HepG2 (cell line): ENCODE measurements around the gene SPNS3. TPM values are rescaled to one million over a fixed set of nuclear protein-coding genes. Genes with fewer than 3 reads are reported as not detected.
A peak's percentile ranks its signal among the peaks of the same experiment; 100 is the strongest.

Source experiments
- ATAC-seq: fragments of 200-7000 bp; cut with Tn5 transposase; 3 replicates; pipeline ENCODE4 v1.9.1; 2020; ENCODE audit warnings: mild to moderate bottlenecking, moderate library complexity
- BruUV-seq: library from RNA; stranded (reverse); fragments of 400-500 nt; replicated peaks from 2 replicates; lab custom pipeline; 2021; lab: Mats Ljungman, UMichigan
- CTCF ChIA-PET: fragments of 300-600 bp; formaldehyde crosslinking; extraction: SDS; loops from one replicate; lab custom pipeline; 2021; ENCODE audit warnings: low total read pairs, inconsistent platforms, low intra/inter-chr PET ratio; lab: Yijun Ruan, JAX
- POLR2A ChIA-PET: fragments of 350-600 bp; sonication (Branson Sonifier 250); formaldehyde crosslinking; loops from one replicate; lab custom pipeline; 2020; ENCODE audit warnings: antibody characterized with exemption, inconsistent platforms; lab: Yijun Ruan, JAX
- DNase-seq: peaks from one replicate; pipeline ENCODE4 v3.0.0-alpha.2; 2015; ENCODE audit warnings: low spot score
- FAIRE-seq: peaks from 3 replicates; lab custom pipeline; 2011; peaks lifted over from hg19 to GRCh38; lab: Jason Lieb, UNC
- H2AFZ ChIP-seq: one replicate; pipeline ENCODE4 v1.6.1; 2011; ENCODE audit warnings: low read length, inconsistent platforms
- H3K27ac ChIP-seq: fragments of 300-600 bp; 3 replicates; pipeline ENCODE4 v1.8.0; 2011; ENCODE audit warnings: mixed run types, mild to moderate bottlenecking, mixed read lengths, low read length, inconsistent platforms; ENCODE audit not compliant: insufficient read depth; ENCODE audit errors: extremely low read length
- H3K27me3 ChIP-seq, 2 experiments: fragments of 200-600 bp in 1 of 2; 2 replicates in 1 of 2; 3 replicates in 1 of 2; pipeline versions ENCODE4 v1.6.0 to v1.8.0; 2011; ENCODE audit warnings: low read length in 2 of 2, mild to moderate bottlenecking in 2 of 2, moderate library complexity in 2 of 2, inconsistent platforms in 1 of 2; ENCODE audit not compliant: insufficient read depth in 2 of 2, control insufficient read depth in 1 of 2
- H3K36me3 ChIP-seq, 2 experiments: fragments of 200-600 bp in 1 of 2; replicated peaks in 1 of 2; 2 replicates in 1 of 2; 3 replicates in 1 of 2; pipeline versions ENCODE4 v1.5.1 to v1.8.0; 2011; ENCODE audit warnings: low read length in 2 of 2, inconsistent platforms in 1 of 2; ENCODE audit not compliant: insufficient read depth in 2 of 2, control insufficient read depth in 1 of 2
- H3K4me1 ChIP-seq: 2 replicates; pipeline ENCODE4 v1.5.1; 2012; ENCODE audit warnings: low read length, inconsistent platforms; ENCODE audit not compliant: insufficient read depth
- H3K4me2 ChIP-seq: 2 replicates; pipeline ENCODE4 v1.6.0; 2011; ENCODE audit warnings: low read depth, low read length, inconsistent platforms
- H3K4me3 ChIP-seq, 3 experiments: fragments of 200-600 bp in 1 of 3; sonication (generic), shearing (Covaris generic) in 1 of 3; replicated peaks in 1 of 3; 2 replicates each; pipeline ENCODE4 v1.5.1; 2011 to 2016; ENCODE audit warnings: low read length in 3 of 3, inconsistent platforms in 2 of 3, low read depth in 2 of 3, mild to moderate bottlenecking in 2 of 3, control low read depth in 1 of 3, mixed read lengths in 1 of 3; ENCODE audit not compliant: insufficient read depth in 1 of 3
- H3K79me2 ChIP-seq: one replicate; pipeline ENCODE4 v1.6.1; 2011; ENCODE audit warnings: low read length, inconsistent platforms; ENCODE audit not compliant: insufficient read depth
- H3K9ac ChIP-seq: 2 replicates; pipeline ENCODE4 v1.6.0; 2011; ENCODE audit warnings: mild to moderate bottlenecking, low read depth, low read length, inconsistent platforms; ENCODE audit not compliant: insufficient read depth
- H3K9me3 ChIP-seq: 2 replicates; pipeline ENCODE4 v1.5.1; 2012; ENCODE audit warnings: mild to moderate bottlenecking, low read length
- H4K20me1 ChIP-seq: 2 replicates; pipeline ENCODE4 v1.6.0; 2011; ENCODE audit warnings: inconsistent platforms, mild to moderate bottlenecking, low read length, moderate library complexity; ENCODE audit not compliant: insufficient read depth
- AGO2 ChIP-seq: fragments of 200-400 bp; formaldehyde crosslinking; optimal IDR thresholded peaks from 2 replicates; pipeline ENCODE3; 2017; ENCODE audit warnings: mild to moderate bottlenecking, low read depth, low read length, moderate library complexity
- CTCF ChIP-seq: sonication (generic); formaldehyde crosslinking; IDR thresholded peaks from 2 replicates; pipeline ENCODE4 v1.5.0; 2020; ENCODE audit warnings: mild to moderate bottlenecking, missing genetic modification reagents, moderate library complexity
- HES4 ChIP-seq: sonication (generic); formaldehyde crosslinking; IDR thresholded peaks from 2 replicates; pipeline ENCODE4 v1.9.0; 2021; ENCODE audit warnings: mild to moderate bottlenecking, missing genetic modification reagents, borderline replicate concordance
- KAT2B ChIP-seq: fragments of 150-350 bp; IDR thresholded peaks from 2 replicates; pipeline ENCODE4 v1.6.1; 2014; ENCODE audit warnings: low read depth, low read length, borderline replicate concordance
- KDM1A ChIP-seq: IDR thresholded peaks from 2 replicates; pipeline ENCODE4 v1.6.1; 2016; ENCODE audit warnings: missing compliant biosample characterization
- MZF1 ChIP-seq: sonication (generic); formaldehyde crosslinking; IDR thresholded peaks from 2 replicates; pipeline ENCODE4 v1.8.1; 2023; ENCODE audit warnings: mild to moderate bottlenecking, missing genetic modification reagents, borderline replicate concordance
- TFDP1 ChIP-seq: IDR thresholded peaks from 2 replicates; pipeline ENCODE4 v1.6.1; 2016; ENCODE audit warnings: missing compliant biosample characterization, missing genetic modification reagents, borderline replicate concordance
- ZNF205 ChIP-seq: IDR thresholded peaks from 2 replicates; pipeline ENCODE4 v1.6.1; 2018; ENCODE audit warnings: missing biosample characterization, missing genetic modification reagents
- ZNF512 ChIP-seq: sonication (generic); formaldehyde crosslinking; IDR thresholded peaks from 2 replicates; pipeline ENCODE4 v1.4.0; 2020; ENCODE audit warnings: mild to moderate bottlenecking, missing genetic modification reagents
- ZNF550 ChIP-seq: sonication (generic); formaldehyde crosslinking; IDR thresholded peaks from 2 replicates; pipeline ENCODE4 v1.4.0; 2020; ENCODE audit warnings: mild to moderate bottlenecking, missing genetic modification reagents, borderline replicate concordance
- ZNF607 ChIP-seq: sonication (generic); formaldehyde crosslinking; IDR thresholded peaks from 2 replicates; pipeline ENCODE4 v1.5.1; 2020; ENCODE audit warnings: missing genetic modification reagents, mild to moderate bottlenecking, borderline replicate concordance
- WGBS: methylation state at CpG from one replicate; pipeline ENCODE4 v1.1.6; 2017; ENCODE audit warnings: low lambda C conversion rate; 5-methylcytosine and 5-hydroxymethylcytosine counted together
- in situ Hi-C: cut with HindIII; loops from 2 replicates; pipeline ENCODE4 v1.10.0; 2017; ENCODE audit warnings: low pct_unique_long_range_greater_than_20kb; ENCODE audit not compliant: extremely low pct_ligation_motif_present
- intact Hi-C: fragments of 100-400 bp; cut with micrococcal nuclease; formaldehyde crosslinking; loops from one replicate; pipeline ENCODE4 v1.10.0; 2022; ENCODE audit not compliant: unreplicated experiment
- polyA plus RNA-seq, 8 experiments: library from polyadenylated mRNA; depleted of rRNA in 3 of 8; stranded (reverse) in 7 of 8; unstranded in 1 of 8; fragments of >200 nt; fragmentation: Illumina TruSeq in 4 of 8; extraction: Trizol in 4 of 8; gene quantifications; 2 replicates each; pipeline versions ENCODE4 v1.2.1 to v1.2.3, GENCODE V29; 2011 to 2016; ENCODE audit warnings: low read depth in 4 of 8, missing spikeins in 1 of 8, mixed read lengths in 1 of 8; ENCODE audit not compliant: insufficient read depth in 1 of 8
- total RNA-seq, 5 experiments: library from RNA; depleted of rRNA; stranded (reverse); fragments of >200 nt; fragmentation: Illumina TruSeq; extraction: Trizol; gene quantifications; 2 replicates each; pipeline ENCODE4 v1.2.3, GENCODE V29; 2016; ENCODE audit warnings: low read depth in 1 of 5

SPNS3 gene
- total and polyA plus RNA-seq, 2 of the 13 experiments (the other 11 are each of a cell fraction or from before 2014, with no cell fraction given), result not detected

GRCh38 chr17:4411201-4411600 lies 22.5 kb upstream of the SPNS3 start:
- H3K4me2 ChIP-seq, result no peak overlapping the region
- TF ChIP-seq MZF1 (CRISPR knock-in tag) (no peak), KAT2B (no peak), HES4 (CRISPR knock-in tag) (no peak)
- no peak for ATAC-seq
- no peaks in the 10 kb centered on the region for H4K20me1 ChIP-seq
- no peak overlapping the region for H3K9ac ChIP-seq
- in situ Hi-C loops (loop anchor here (10.0 kb wide), 1 partner anchor 206 kb away; no protein-coding TSS in a partner anchor), intact Hi-C loops (no loop called here)
- FAIRE-seq, result no peak
- CTCF ChIA-PET, result interaction anchor here (2.9 kb wide), 1 partner anchor 196 kb away, joined by 19 read pairs; no protein-coding TSS in a partner anchor
- H3K27ac ChIP-seq, result no peak overlapping the region
- no peak overlapping the region for H2AFZ ChIP-seq
- POLR2A ChIA-PET, result no interaction called here
- H3K9me3 ChIP-seq, result no peaks in the 10 kb centered on the region
- no TSS peak for BruUV-seq
- no peak for DNase-seq
- no peak overlapping the region for H3K4me3 ChIP-seq
- WGBS, result 7% methylated on average over 3 of the region's 3 CpGs
- no peaks in the 10 kb centered on the region for H3K36me3 ChIP-seq
- H3K79me2 ChIP-seq, result no peaks in the 10 kb centered on the region
- H3K4me1 ChIP-seq, result peaks cover 12% of the 10 kb centered on the region
- H3K27me3 ChIP-seq, result peaks cover 0 to 1% of the 10 kb centered on the region in 2 experiments; a peak in 1 of 5 replicates

- peak overlapping the region; percentile 75 for H3K4me2 ChIP-seq
- no peaks in the 10 kb centered on the region for H4K20me1 ChIP-seq
- FAIRE-seq, result peak; percentile 72
- no peaks in the 10 kb centered on the region for H3K79me2 ChIP-seq
- H3K27me3 ChIP-seq, result peaks cover 0 to 4% of the 10 kb centered on the region in 2 experiments; a peak in 1 of 5 replicates
- intact Hi-C loops, result loop anchor here (1.0 kb wide), 1 partner anchor 198 kb away; no protein-coding TSS in a partner anchor
- ChIA-PET CTCF (interaction anchor here (1.1 to 2.9 kb wide), 3 partner anchors 155 to 212 kb away, joined by 3 to 21 read pairs (median 19); no protein-coding TSS in a partner anchor), POLR2A (no interaction called here)
- no peak overlapping the region for H3K9ac ChIP-seq
- H3K27ac ChIP-seq, result no peak overlapping the region
- DNase-seq, result peak; percentile 63
- in situ Hi-C loops, result loop anchor here (10.0 kb wide), 1 partner anchor 208 kb away; no protein-coding TSS in a partner anchor
- no peak overlapping the region for H2AFZ ChIP-seq
- WGBS, result 46% methylated on average over 17 of the region's 27 CpGs
- no peaks in the 10 kb centered on the region for H3K36me3 ChIP-seq
- BruUV-seq, result no TSS peak
- H3K9me3 ChIP-seq, result no peaks in the 10 kb centered on the region
- H3K4me3 ChIP-seq, result peak overlapping the region in 1 of 3 experiments; percentile 64; a peak in 2 of 6 replicates
- peak; percentile 98 for ATAC-seq
- peaks cover 8% of the 10 kb centered on the region for H3K4me1 ChIP-seq
- TF ChIP-seq CTCF (CRISPR knock-in tag) (peak; percentile 97), AGO2 (no peak), ZNF607 (CRISPR knock-in tag) (no peak), ZNF205 (0 out of 2 replicates have a peak, but pooled peaks have one; percentile 36), ZNF550 (CRISPR knock-in tag) (no peak), KDM1A (CRISPR knock-in tag) (0 out of 2 replicates have a peak, but pooled peaks have one; percentile 53), TFDP1 (CRISPR knock-in tag) (no peak), ZNF512 (CRISPR knock-in tag) (0 out of 2 replicates have a peak, but pooled peaks have one; percentile 62)
Observed at GRCh38 chr17:4412933-4413831, 20.6 kb upstream of the SPNS3 start.
